Ishikawa (cell line): ENCODE results near the gene CARD18.

Source experiments
- CEBPB ChIP-seq: IDR thresholded peaks from 2 replicates; pipeline ENCODE4 v1.6.1; 2012
- TF ChIP-seq, protein P1 (sequence below): IDR thresholded peaks from 2 replicates; pipeline ENCODE4 v1.6.1; 2012

DNA sequence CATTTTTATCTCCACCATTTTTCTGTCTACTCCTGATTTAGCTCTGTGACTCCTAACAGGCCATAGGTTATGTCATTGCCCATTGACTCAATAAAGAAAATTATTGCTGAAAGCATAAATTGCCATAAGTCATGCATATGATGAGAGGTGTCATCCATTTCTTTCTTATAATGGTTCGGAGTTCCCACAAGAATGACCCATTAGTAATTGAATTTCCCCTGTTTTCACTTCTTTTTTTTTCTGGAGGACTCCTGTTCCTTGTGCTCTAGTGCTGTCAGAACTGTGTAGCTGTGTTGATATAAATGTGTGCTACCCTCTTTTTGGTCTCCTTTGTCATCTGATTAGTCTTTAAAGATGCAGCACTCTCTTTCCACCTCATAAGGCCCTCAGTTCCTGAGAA is 22.9 kb upstream of the CARD18 start:
- TF ChIP-seq, protein P1, sequence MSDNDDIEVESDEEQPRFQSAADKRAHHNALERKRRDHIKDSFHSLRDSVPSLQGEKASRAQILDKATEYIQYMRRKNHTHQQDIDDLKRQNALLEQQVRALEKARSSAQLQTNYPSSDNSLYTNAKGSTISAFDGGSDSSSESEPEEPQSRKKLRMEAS: no peak
- no peak for TF ChIP-seq CEBPB
